GM23338 (cell line): ENCODE measurements around the gene ATP6V1F.

Source experiments
- EZH2 ChIP-seq: fragments of 200-600 bp; sonication (generic); IDR thresholded peaks from one replicate; pipeline ENCODE4 v1.8.0; 2017; ENCODE audit warnings: antibody characterized with exemption, mild to moderate bottlenecking, low read depth; ENCODE audit not compliant: unreplicated experiment
- NANOG ChIP-seq: IDR thresholded peaks from 2 replicates; pipeline ENCODE4 v1.6.1; 2016; ENCODE audit warnings: antibody characterized with exemption, borderline replicate concordance
- POLR2AphosphoS5 ChIP-seq: IDR thresholded peaks from 2 replicates; pipeline ENCODE4 v1.6.1; 2016; ENCODE audit warnings: antibody characterized with exemption, low read depth
- ZNF114 ChIP-seq: fragments of 250-450 bp; sonication (Bioruptor Pico); IDR thresholded peaks from 2 replicates; pipeline ENCODE4 v1.5.0; 2020; ENCODE audit warnings: mild to moderate bottlenecking, moderate library complexity
- TF ChIP-seq, protein P1 (sequence below), 2 experiments: fragments of 200-600 bp in 1 of 2; sonication (generic) in 1 of 2; conservative IDR thresholded peaks; 2 replicates each; pipeline versions ENCODE4 v1.5.1 to v1.6.1; 2016 to 2017; ENCODE audit warnings: antibody characterized with exemption in 2 of 2, low read depth in 2 of 2, mild to moderate bottlenecking in 2 of 2, moderate library complexity in 1 of 2

DNA sequence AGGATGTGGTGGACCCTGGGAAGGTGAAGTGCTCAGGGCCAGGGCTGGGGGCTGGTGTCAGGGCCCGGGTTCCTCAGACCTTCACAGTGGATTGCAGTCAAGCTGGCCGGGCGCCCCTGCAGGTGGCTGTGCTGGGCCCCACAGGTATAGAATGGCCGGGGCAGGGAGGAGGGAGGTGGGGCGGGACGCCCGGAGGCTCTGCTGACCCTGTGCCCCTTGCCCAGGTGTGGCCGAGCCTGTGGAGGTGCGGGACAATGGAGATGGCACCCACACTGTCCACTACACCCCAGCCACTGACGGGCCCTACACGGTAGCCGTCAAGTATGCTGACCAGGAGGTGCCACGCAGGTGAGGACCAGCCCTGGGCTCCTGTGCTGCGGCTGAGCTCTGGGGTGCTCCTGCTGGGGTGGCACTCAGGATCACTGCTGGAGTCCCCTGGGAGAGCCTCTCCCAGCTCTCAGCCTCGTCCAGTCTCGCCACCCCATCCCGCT is 14.9 kb upstream of the ATP6V1F start:
- TF ChIP-seq, protein P1, sequence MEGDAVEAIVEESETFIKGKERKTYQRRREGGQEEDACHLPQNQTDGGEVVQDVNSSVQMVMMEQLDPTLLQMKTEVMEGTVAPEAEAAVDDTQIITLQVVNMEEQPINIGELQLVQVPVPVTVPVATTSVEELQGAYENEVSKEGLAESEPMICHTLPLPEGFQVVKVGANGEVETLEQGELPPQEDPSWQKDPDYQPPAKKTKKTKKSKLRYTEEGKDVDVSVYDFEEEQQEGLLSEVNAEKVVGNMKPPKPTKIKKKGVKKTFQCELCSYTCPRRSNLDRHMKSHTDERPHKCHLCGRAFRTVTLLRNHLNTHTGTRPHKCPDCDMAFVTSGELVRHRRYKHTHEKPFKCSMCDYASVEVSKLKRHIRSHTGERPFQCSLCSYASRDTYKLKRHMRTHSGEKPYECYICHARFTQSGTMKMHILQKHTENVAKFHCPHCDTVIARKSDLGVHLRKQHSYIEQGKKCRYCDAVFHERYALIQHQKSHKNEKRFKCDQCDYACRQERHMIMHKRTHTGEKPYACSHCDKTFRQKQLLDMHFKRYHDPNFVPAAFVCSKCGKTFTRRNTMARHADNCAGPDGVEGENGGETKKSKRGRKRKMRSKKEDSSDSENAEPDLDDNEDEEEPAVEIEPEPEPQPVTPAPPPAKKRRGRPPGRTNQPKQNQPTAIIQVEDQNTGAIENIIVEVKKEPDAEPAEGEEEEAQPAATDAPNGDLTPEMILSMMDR (conservative IDR thresholded peaks at IDR 0.05; ENCODE audit: low read depth in 2 of 2) = no peak
- TF ChIP-seq NANOG (no peak), ZNF114 (CRISPR knock-in tag) (no peak), POLR2AphosphoS5 (no peak), EZH2 (no peak)
